RWPE2 (cell line): Measurements from ENCODE around the gene PATE2.
A peak's percentile ranks its signal among the peaks of the same experiment; 100 is the strongest.

Source experiments
- ATAC-seq: fragments of 200-7000 bp; cut with Tn5 transposase; 3 replicates; pipeline ENCODE4 v1.9.1; 2021; ENCODE audit warnings: low read depth
- DNase-seq: peaks from one replicate; pipeline ENCODE4 v3.0.0-alpha.2; 2020; ENCODE audit warnings: low spot score
- H3K27ac ChIP-seq: fragments of 450-650 bp; 2 replicates; pipeline ENCODE4 v1.5.1; 2017; ENCODE audit warnings: mild to moderate bottlenecking; ENCODE audit not compliant: poor library complexity, severe bottlenecking
- H3K27me3 ChIP-seq: fragments of 250-450 bp; sonication (Bioruptor Pico); 2 replicates; pipeline ENCODE4 v1.5.1; 2021; ENCODE audit warnings: mild to moderate bottlenecking, moderate library complexity; ENCODE audit not compliant: insufficient read depth, poor library complexity, severe bottlenecking
- H3K36me3 ChIP-seq: fragments of 250-450 bp; sonication (Bioruptor Pico); 2 replicates; pipeline ENCODE4 v1.5.1; 2020; ENCODE audit warnings: low read depth, mild to moderate bottlenecking, moderate library complexity
- H3K4me1 ChIP-seq: fragments of 250-450 bp; sonication (Bioruptor Pico); 2 replicates; pipeline ENCODE4 v1.5.1; 2021; ENCODE audit warnings: mild to moderate bottlenecking, moderate library complexity; ENCODE audit not compliant: insufficient read depth, poor library complexity, severe bottlenecking
- H3K4me3 ChIP-seq: fragments of 250-450 bp; sonication (Bioruptor Pico); 2 replicates; pipeline ENCODE4 v1.5.1; 2021; ENCODE audit warnings: mild to moderate bottlenecking, moderate library complexity; ENCODE audit not compliant: severe bottlenecking
- H3K9me3 ChIP-seq: fragments of 250-450 bp; sonication (Bioruptor Pico); 2 replicates; pipeline ENCODE4 v1.5.1; 2021; ENCODE audit warnings: mild to moderate bottlenecking, moderate library complexity; ENCODE audit not compliant: severe bottlenecking
- TF ChIP-seq, protein P1 (sequence below): fragments of 450-650 bp; IDR thresholded peaks from one replicate; pipeline ENCODE4 v1.5.1; 2017; ENCODE audit warnings: mild to moderate bottlenecking, moderate library complexity; ENCODE audit not compliant: poor library complexity, severe bottlenecking

PATE2 gene

DNA sequence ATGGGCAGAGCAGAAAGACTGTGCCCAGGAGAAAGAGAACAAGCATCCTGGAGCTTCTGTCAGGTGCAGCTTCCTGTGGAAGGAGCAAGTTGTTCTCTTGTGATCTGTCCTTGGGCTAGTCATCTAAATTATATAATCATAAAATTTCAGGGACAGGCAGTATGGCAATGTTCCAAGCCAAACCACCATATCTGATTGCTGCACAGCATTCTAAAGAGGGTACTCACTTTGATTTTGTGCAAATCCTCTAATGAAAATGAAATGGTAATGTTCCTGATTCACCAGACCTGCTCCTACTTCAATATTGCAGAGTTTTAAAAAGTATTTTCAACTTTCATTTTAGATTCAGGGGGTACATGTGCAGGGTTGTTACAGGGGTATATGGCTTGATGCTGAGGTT is at the start of gene PATE2:
Gene PATE2 (minus strand): TSS at position 101 of the 400 bp plus-strand sequence. CDS start 55 bp downstream, at position 46.
- ATAC-seq, result no peak
- no peaks in the 10 kb centered on the region for H3K27me3 ChIP-seq
- DNase-seq, result no peak

DNA sequence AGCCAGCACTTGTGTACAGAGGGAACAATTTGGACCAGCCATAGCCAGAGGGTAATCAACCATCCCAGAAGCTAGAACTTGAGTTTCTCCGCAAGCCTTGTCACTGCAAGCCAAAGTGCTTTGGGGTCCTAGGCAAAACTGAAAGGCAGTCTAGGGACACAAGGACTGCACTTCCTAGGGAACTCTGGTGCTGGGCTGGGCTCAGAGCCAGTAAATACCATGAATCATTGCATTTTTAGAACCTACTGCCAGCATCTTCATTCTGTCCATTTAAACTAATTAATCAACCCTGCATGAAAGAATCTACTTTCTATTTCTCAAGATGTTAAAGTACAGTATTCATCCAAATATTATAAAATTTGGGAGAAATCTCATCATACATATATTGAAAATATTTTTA is 29.3 kb upstream of the PATE2 start:
- ATAC-seq (0 out of 3 replicates have a peak, but pooled peaks have one; percentile 36), DNase-seq (no peak)
- Histone ChIP-seq H3K4me3 (no peak overlapping the region), H3K27ac (no peak overlapping the region), H3K27me3 (no peaks in the 10 kb centered on the region), H3K4me1 (no peaks in the 10 kb centered on the region), H3K9me3 (no peaks in the 10 kb centered on the region), H3K36me3 (no peaks in the 10 kb centered on the region)
- TF ChIP-seq, protein P1, sequence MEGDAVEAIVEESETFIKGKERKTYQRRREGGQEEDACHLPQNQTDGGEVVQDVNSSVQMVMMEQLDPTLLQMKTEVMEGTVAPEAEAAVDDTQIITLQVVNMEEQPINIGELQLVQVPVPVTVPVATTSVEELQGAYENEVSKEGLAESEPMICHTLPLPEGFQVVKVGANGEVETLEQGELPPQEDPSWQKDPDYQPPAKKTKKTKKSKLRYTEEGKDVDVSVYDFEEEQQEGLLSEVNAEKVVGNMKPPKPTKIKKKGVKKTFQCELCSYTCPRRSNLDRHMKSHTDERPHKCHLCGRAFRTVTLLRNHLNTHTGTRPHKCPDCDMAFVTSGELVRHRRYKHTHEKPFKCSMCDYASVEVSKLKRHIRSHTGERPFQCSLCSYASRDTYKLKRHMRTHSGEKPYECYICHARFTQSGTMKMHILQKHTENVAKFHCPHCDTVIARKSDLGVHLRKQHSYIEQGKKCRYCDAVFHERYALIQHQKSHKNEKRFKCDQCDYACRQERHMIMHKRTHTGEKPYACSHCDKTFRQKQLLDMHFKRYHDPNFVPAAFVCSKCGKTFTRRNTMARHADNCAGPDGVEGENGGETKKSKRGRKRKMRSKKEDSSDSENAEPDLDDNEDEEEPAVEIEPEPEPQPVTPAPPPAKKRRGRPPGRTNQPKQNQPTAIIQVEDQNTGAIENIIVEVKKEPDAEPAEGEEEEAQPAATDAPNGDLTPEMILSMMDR, result no peak

More for the DNA sequence above, at the start of gene PATE2:
- TF ChIP-seq, protein P1, result no peak
- Histone ChIP-seq H3K4me1 (peaks cover 7% of the 10 kb centered on the region), H3K4me3 (no peak within 1 kb of the TSS), H3K9me3 (no peaks in the 10 kb centered on the region), H3K36me3 (no peaks in the 10 kb centered on the region), H3K27ac (no peak within 1 kb of the TSS)

GRCh38 chr11:125802387-125802786 is 23.8 kb upstream of the PATE2 start:
- TF ChIP-seq, protein P1, result no peak
- H3K4me3 ChIP-seq, result no peak overlapping the region
- no peaks in the 10 kb centered on the region for H3K9me3 ChIP-seq
- ATAC-seq (no peak), DNase-seq (no peak)
- no peaks in the 10 kb centered on the region for H3K36me3 ChIP-seq
- no peak overlapping the region for H3K27ac ChIP-seq
- no peaks in the 10 kb centered on the region for H3K4me1 ChIP-seq
- H3K27me3 ChIP-seq, result no peaks in the 10 kb centered on the region

DNA sequence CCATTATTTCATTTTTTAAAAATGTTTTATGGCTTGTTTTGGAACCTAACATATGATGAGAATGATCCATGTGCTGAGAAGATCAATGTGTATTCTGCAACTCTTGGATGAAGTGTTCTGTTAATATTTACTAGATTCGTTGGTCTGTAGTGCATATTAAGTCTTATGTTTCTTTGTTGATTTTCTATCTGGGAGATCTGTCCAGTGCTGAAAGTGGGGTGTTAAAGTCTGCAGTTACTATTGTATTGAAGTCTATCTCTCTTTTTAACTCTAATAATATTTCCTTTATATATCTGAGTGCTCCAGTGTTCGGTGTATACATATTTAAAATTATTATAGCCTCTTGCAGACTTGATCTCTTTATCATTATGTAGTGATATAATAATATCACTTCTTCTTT is 21.2 kb upstream of the PATE2 start:
- Histone ChIP-seq H3K4me1 (no peaks in the 10 kb centered on the region), H3K9me3 (no peaks in the 10 kb centered on the region), H3K27ac (no peak overlapping the region), H3K36me3 (no peaks in the 10 kb centered on the region), H3K4me3 (no peak overlapping the region), H3K27me3 (no peaks in the 10 kb centered on the region)
- ATAC-seq (no peak), DNase-seq (no peak)
- TF ChIP-seq, protein P1, result no peak

DNA sequence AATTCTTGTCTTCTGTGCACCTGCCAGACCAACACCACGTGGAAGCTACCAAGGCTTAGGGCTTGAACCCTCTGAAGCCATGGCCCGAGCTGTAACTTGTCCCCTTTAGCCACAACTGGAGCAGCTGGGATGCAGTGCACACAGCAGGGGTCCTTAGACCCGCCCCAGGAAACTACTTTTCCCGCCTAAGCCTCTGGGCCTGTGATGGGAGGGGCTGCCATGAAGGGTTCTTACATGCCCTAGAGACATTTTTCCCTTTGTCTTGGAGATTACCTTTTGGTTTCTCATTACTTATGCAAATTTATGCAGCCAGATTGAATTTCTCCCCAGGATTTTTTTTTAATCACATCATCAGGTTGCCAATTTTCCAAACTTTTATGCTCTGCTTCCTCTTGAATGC is 19.0 kb upstream of the PATE2 start:
- H3K27me3 ChIP-seq, result no peaks in the 10 kb centered on the region
- no peaks in the 10 kb centered on the region for H3K9me3 ChIP-seq
- no peak for ATAC-seq
- no peaks in the 10 kb centered on the region for H3K36me3 ChIP-seq
- H3K27ac ChIP-seq, result no peak overlapping the region
- DNase-seq, result no peak
- H3K4me3 ChIP-seq, result no peak overlapping the region
- TF ChIP-seq, protein P1, result no peak
- H3K4me1 ChIP-seq, result no peaks in the 10 kb centered on the region
